Suprapubic skin (tissue), 4 donors: ENCODE measurements around the gene LAMB2. TPM values are rescaled to one million over a fixed set of nuclear protein-coding genes. Genes with fewer than 3 reads are reported as not detected.

ENCODE experiments used
- DNase-seq, 2 donors: peaks; one replicate each; pipeline ENCODE4 v3.0.0-alpha.2; 2019; ENCODE audit warnings: low spot score in 2 of 2
- H3K27ac ChIP-seq: fragments of 200-600 bp; sonication (generic); one replicate; pipeline ENCODE4 v1.5.1; 2019
- H3K27me3 ChIP-seq: fragments of 200-600 bp; sonication (generic); one replicate; pipeline ENCODE4 v1.5.1; 2019
- H3K36me3 ChIP-seq: fragments of 200-600 bp; sonication (generic); one replicate; pipeline ENCODE4 v1.5.1; 2019
- H3K4me1 ChIP-seq: fragments of 200-600 bp; sonication (generic); one replicate; pipeline ENCODE4 v1.5.1; 2019
- H3K4me3 ChIP-seq: fragments of 200-600 bp; sonication (generic); one replicate; pipeline ENCODE4 v1.5.1; 2019; ENCODE audit warnings: mild to moderate bottlenecking
- H3K9me3 ChIP-seq: fragments of 200-600 bp; sonication (generic); one replicate; pipeline ENCODE4 v1.5.1; 2019
- EP300 ChIP-seq: sonication (generic); formaldehyde crosslinking; IDR thresholded peaks from one replicate; pipeline ENCODE4 v1.6.1; 2017; ENCODE audit warnings: antibody characterized with exemption
- POLR2A ChIP-seq, 2 donors: fragments of 450-650 bp; IDR thresholded peaks; one replicate each; pipeline ENCODE4 v1.6.1; 2017; ENCODE audit warnings: antibody characterized with exemption in 2 of 2, mild to moderate bottlenecking in 2 of 2, moderate library complexity in 2 of 2
- POLR2AphosphoS5 ChIP-seq, 3 donors: sonication (generic); formaldehyde crosslinking; IDR thresholded peaks; one replicate each; pipeline ENCODE4 v1.6.1; 2017; ENCODE audit warnings: antibody characterized with exemption in 3 of 3
- whole genome bisulfite sequencing: methylation state at CpG from one replicate; pipeline ENCODE4 v1.1.5; 2018; 5-methylcytosine and 5-hydroxymethylcytosine counted together
- total RNA-seq, 4 donors: library from RNA; depleted of rRNA; stranded (reverse); fragments of >200 nt; gene quantifications; one replicate each; pipeline ENCODE4 v1.1.0, GENCODE V29; 2016
- TF ChIP-seq, protein P1 (sequence below), 2 donors: fragments of 200-600 bp in 1 of 2; fragments of 450-650 bp in 1 of 2; sonication (generic) in 1 of 2; IDR thresholded peaks; one replicate each; pipeline ENCODE4 v1.5.1; 2016 to 2019; ENCODE audit warnings: antibody characterized with exemption in 2 of 2, mild to moderate bottlenecking in 1 of 2, moderate library complexity in 1 of 2

The LAMB2 gene
- total RNA-seq, 4 donors from 2014 or later: 333 to 563 (median 501) TPM

DNA sequence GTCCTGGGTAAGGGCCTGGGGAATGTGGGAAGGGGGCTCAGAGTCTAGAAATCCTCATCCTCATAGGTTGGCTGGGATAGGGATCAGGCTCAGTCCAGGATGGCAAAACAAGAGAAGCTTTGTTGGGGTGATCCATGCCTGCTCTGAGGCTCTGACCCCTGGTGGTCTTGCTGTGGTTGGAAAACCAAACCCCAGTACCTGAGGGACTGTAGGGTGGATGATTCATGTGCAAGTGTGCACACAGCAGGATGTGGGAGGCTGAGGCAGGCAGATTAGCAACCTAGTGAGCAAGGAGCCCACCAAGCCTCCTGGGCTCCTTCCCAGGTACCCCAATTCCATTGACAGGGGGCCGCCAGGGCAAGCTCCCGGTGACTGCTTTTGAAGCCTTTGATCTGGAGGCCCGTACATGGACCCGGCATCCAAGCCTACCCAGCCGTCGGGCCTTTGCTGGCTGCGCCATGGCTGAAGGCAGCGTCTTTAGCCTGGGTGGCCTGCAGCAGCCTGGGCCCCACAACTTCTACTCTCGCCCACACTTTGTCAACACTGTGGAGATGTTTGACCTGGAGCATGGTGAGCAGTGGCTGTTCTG lies 41.6 kb upstream of the LAMB2 start:
- Histone ChIP-seq H3K27me3 (no peaks in the 10 kb centered on the region), H3K27ac (no peak overlapping the region), H3K4me3 (no peak overlapping the region), H3K9me3 (no peaks in the 10 kb centered on the region), H3K36me3 (peaks cover 39% of the 10 kb centered on the region), H3K4me1 (peaks cover 41% of the 10 kb centered on the region)
- no peak for TF ChIP-seq POLR2AphosphoS5 (IDR thresholded peaks at IDR 0.05)
- TF ChIP-seq POLR2A (IDR thresholded peaks at IDR 0.05): no peak
- no peak for TF ChIP-seq EP300
- TF ChIP-seq, protein P1, sequence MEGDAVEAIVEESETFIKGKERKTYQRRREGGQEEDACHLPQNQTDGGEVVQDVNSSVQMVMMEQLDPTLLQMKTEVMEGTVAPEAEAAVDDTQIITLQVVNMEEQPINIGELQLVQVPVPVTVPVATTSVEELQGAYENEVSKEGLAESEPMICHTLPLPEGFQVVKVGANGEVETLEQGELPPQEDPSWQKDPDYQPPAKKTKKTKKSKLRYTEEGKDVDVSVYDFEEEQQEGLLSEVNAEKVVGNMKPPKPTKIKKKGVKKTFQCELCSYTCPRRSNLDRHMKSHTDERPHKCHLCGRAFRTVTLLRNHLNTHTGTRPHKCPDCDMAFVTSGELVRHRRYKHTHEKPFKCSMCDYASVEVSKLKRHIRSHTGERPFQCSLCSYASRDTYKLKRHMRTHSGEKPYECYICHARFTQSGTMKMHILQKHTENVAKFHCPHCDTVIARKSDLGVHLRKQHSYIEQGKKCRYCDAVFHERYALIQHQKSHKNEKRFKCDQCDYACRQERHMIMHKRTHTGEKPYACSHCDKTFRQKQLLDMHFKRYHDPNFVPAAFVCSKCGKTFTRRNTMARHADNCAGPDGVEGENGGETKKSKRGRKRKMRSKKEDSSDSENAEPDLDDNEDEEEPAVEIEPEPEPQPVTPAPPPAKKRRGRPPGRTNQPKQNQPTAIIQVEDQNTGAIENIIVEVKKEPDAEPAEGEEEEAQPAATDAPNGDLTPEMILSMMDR (IDR thresholded peaks at IDR 0.05): no peak
- DNase-seq: no peak
- 85% methylated on average over 9 of the region's 9 CpGs for WGBS

DNA sequence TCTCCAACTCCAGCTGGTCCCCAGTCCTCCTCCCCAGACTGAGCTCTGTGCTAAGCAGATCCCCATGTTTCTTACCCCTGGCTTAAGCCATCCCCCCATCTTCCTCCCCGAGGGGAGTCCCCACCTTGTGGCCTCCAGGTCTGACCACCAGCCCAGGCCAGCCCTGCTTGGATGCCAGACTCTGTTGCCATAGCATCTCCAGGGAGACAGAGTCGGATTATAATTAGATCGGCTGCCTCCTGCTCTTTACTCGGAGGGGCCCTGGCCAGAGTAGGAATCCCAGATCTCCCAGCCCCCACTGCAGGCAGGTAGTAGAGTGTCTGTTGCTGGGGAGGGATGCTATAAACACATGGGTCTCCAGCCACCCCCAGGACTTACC lies 40.9 kb upstream of the LAMB2 start:
- Histone ChIP-seq H3K27ac (no peak overlapping the region), H3K36me3 (peaks cover 39% of the 10 kb centered on the region), H3K9me3 (no peaks in the 10 kb centered on the region), H3K27me3 (no peaks in the 10 kb centered on the region), H3K4me3 (no peak overlapping the region), H3K4me1 (peaks cover 41% of the 10 kb centered on the region)
- TF ChIP-seq POLR2AphosphoS5 (IDR thresholded peaks at IDR 0.05) (no peak), POLR2A (IDR thresholded peaks at IDR 0.05) (no peak), EP300 (no peak)
- TF ChIP-seq, protein P1 (IDR thresholded peaks at IDR 0.05): no peak
- 35% methylated on average over 4 of the region's 4 CpGs for WGBS
- DNase-seq: no peak

DNA sequence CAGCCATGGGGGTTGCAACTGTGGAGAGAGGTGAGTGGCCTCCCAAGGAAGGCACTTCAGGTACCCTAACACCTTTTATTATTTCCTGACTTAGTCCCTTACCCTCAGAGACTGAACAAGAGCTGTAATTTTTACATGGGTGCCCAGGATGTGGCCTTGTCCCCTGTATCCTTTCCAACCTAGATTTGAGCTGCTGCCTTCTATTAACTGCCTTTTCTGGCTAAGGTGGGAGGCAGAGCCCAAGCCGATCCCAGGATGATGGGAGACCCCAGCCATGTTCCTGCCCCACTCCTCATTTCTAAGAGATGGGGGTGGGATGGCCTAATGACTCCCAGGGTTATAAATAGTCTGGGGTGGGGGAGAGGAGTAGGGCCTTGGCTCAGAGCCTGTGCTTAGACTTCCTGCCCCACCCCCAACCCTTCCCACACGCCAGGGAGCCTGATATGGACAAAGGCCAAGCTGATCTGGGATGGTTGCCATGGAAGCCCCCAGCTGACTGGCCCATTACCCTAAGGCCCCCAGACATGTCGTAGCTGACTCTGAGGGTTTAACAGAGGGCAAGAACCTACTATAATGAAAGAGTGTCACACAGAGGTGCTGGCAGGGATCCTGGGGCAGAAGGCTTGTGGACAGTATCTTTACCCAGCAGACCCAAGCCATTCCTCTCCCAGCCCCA lies 40.4 kb upstream of the LAMB2 start:
- DNase-seq: no peak

DNA sequence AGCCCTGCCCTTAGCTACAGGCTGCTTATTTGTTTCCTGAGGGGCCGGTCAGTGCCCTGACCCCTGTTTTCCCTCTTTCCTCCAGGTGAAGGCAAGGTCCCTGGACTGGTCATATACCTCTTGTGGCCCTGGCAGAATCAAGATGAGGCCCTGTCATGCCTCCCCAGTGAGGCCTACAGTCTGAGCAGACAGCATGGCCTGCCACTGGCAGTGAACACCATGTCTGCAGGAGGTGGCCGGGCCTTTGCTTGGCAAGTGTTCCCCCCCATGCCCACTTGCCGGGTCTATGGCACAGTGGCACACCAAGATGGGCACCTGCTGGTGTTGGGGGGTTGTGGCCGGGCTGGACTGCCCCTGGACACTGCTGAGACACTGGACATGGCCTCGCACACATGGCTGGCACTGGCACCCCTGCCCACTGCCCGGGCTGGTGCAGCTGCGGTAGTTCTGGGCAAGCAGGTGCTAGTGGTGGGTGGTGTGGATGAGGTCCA lies 39.7 kb upstream of the LAMB2 start:
- Histone ChIP-seq H3K4me1 (peaks cover 41% of the 10 kb centered on the region), H3K4me3 (peak overlapping the region; percentile 80), H3K36me3 (peaks cover 36% of the 10 kb centered on the region), H3K27ac (no peak overlapping the region), H3K9me3 (no peaks in the 10 kb centered on the region), H3K27me3 (no peaks in the 10 kb centered on the region)
- 47% methylated on average over 6 of the region's 7 CpGs for WGBS
- TF ChIP-seq POLR2AphosphoS5 (IDR thresholded peaks at IDR 0.05): no peak
- TF ChIP-seq, protein P1 (IDR thresholded peaks at IDR 0.05): no peak
- no peak for TF ChIP-seq POLR2A (IDR thresholded peaks at IDR 0.05)
- TF ChIP-seq EP300: no peak
- no peak for DNase-seq

More for the DNA sequence above, 40.4 kb upstream of the LAMB2 start:
- Histone ChIP-seq H3K36me3 (peaks cover 38% of the 10 kb centered on the region), H3K4me1 (peaks cover 41% of the 10 kb centered on the region), H3K27ac (no peak overlapping the region), H3K27me3 (no peaks in the 10 kb centered on the region), H3K4me3 (peak overlapping the region; percentile 80), H3K9me3 (no peaks in the 10 kb centered on the region)
- TF ChIP-seq POLR2A (IDR thresholded peaks at IDR 0.05): no peak
- no peak for TF ChIP-seq EP300
- TF ChIP-seq POLR2AphosphoS5 (IDR thresholded peaks at IDR 0.05): no peak
- TF ChIP-seq, protein P1 (IDR thresholded peaks at IDR 0.05): no peak
- WGBS: 26% methylated on average over 3 of the region's 3 CpGs

DNA sequence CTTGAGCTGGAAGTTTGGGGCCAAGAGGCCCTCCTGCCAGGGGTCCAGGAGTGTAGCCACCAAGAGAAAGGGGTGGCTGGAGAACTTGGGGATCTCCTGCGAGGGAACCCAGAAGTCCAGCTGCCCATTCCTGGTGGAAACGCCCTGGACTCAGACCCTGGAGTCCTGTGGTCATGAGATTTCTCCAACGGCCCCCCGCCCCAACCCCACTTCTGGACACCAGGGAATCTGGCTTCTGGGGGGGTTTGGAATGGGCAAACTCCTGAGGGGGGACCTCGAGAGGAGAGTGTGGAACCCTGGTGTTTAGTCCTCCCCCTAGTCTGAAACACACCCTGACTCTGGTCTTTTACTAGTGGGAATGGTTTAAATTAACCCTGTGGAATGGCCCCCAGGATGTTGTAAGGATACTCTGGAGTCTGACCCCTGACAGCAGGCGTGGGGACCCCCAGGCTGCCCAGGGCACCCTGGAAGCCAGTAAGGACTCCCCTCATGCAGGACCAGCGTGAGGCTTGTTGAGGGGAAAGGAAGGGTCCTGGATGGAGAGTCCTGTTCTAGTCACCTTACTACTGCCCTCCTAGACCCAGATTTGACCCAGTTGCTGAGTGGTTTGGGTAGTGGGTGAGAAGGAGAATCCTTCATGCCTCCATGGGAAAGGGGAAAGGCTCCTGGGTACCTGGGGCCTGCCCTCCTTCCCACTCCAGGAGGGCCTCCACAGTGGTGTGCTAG lies 39.1 kb upstream of the LAMB2 start:
- peaks cover 41% of the 10 kb centered on the region for H3K4me1 ChIP-seq
- peak overlapping the region; percentile 84 for H3K27ac ChIP-seq
- no peaks in the 10 kb centered on the region for H3K27me3 ChIP-seq
- no peak for DNase-seq
- WGBS: 9% methylated on average over 5 of the region's 7 CpGs
- H3K9me3 ChIP-seq: no peaks in the 10 kb centered on the region
- no peak for TF ChIP-seq EP300
- TF ChIP-seq, protein P1 (IDR thresholded peaks at IDR 0.05): no peak
- TF ChIP-seq POLR2A (IDR thresholded peaks at IDR 0.05): no peak
- TF ChIP-seq POLR2AphosphoS5 (IDR thresholded peaks at IDR 0.05): no peak
- H3K36me3 ChIP-seq: peaks cover 30% of the 10 kb centered on the region
- H3K4me3 ChIP-seq: peak overlapping the region; percentile 80
